HG03175 (cell line): ENCODE measurements around the gene HDAC9.
A peak's percentile ranks its signal among the peaks of the same experiment; 100 is the strongest.

Experiments
- ATAC-seq: cut with Tn5 transposase; IDR thresholded peaks from one replicate; pipeline ENCODE4 v1.9.1; 2021; ENCODE audit warnings: mild to moderate bottlenecking, moderate library complexity; ENCODE audit not compliant: unreplicated experiment

Gene HDAC9

DNA sequence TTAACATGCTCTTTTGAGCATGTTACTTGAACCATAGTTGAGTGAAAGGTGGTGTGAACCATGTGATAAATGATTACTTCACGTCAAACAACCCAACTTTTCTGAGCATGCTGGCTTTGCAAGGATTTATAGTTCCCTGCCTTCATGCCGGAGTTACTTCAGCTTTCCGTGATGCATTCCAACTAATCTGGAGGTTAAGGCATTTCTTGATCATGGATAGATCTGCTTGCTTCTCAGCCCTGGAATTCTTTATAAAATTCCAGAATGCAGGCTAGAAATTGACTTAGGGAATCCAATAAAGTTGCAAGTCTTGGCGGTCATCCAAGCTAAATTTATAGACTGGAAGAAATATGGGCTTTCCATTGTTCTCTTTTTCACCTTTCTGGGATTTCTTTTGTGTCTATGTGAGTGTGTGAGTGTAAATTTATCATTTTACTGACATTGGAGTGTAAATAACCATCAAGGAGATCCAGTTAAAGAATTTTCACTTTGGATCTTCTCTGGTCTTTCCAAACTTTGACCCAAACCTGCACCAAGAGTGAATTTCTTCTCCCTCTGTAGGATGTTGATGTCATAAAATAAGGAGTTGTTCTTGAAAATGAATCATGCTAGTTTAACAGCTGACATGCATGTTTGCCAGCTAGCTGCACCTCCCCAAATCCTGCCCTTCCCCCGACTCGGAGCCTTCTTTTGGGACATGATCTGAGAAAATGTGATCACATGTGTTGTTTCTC lies 332.9 kb downstream of the HDAC9 start:
- ATAC-seq = no peak

DNA sequence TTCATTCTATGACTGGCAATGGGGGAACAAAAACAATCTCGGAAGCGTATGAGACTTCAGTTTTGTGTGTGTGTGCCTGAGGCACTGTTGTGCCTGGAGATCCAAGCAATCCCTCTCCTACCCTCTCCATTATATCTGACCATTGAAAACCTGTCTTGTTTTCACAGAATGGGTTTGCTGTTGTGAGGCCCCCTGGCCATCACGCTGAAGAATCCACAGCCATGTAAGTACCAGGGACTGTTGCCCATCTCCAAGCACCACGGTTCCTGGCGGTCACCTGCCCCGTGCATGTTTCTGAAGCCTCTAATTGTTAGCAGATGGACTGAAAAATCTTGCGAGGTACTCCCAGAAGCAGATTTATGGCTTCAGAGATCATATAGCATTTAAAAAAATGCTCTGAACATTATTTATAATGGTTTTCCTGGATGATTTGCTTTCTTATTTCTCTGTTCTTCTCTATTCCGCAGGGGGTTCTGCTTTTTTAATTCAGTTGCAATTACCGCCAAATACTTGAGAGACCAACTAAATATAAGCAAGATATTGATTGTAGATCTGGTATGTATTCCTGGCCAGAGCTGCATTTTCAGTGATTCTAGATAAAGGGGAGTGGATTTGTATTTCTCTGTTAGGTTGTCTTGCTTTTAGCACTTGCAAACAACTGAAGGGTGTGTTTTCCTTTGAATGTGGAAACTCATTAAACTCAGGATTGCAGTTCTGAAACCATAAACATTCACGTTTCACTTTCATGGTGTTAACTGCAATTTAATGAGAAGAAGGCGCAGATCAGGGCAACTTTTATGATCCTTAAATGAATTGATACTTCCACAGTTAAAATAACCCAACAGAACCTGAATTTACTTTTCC lies 333.7 kb downstream of the HDAC9 start:
- no peak for ATAC-seq

DNA sequence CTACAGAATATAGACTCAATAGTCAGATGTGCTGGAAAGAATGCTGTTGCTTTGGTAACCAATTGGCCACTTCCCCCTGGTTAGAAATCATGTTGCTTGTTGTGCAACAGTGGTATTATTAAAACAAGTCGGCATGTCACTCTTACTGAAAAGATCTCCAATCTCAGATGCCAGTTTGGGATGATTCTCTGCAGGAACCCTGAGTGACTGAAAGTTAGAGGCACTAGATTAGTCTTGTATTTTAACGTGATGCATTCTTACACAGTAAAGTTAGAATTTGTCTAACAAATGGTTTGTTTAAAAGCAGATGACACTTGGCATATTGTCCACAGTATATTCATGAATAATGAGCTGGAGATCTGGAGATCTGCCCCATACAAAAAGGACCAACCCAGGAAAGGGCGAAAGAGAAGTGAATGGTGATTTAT lies 334.3 kb downstream of the HDAC9 start:
- ATAC-seq = no peak

DNA sequence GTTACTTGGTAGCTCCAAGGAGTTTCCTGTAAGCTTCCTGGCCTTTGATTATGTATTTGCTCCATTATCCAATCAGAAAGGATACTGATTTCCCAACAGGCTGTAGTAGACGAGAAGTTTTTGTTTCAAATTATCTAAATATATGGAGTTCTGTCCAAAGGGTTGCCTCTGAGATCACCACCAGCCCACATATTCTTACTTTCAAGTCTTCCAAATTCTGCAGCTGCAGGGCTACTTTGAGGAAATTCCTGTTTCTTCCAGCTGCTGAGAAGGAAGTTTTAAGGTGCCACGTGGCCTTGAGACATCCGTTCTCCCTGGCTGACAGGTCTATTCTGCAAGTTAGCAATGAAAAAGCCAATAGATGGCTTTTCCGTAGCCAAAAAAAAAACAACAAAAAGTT lies 335.9 kb downstream of the HDAC9 start:
- ATAC-seq = no peak

DNA sequence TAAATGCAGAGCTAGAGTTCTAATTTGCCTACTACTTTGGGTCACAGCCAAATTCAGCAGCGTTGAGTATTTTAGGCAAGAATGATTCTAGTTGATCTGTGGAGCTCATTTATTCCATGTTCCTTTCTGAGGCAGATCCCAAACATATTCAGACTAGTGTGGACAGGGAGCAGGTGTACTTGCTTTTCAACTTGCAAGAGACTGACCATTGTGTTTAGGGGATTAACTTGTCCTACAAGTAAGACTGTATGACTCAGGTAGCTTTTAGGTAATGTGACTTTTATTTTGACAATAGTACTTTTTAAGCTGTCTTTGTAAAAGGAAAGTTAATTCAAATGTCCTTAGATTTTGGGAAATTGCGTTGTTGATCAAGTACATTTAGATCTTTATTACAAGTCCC lies 336.4 kb downstream of the HDAC9 start:
- no peak for ATAC-seq

DNA sequence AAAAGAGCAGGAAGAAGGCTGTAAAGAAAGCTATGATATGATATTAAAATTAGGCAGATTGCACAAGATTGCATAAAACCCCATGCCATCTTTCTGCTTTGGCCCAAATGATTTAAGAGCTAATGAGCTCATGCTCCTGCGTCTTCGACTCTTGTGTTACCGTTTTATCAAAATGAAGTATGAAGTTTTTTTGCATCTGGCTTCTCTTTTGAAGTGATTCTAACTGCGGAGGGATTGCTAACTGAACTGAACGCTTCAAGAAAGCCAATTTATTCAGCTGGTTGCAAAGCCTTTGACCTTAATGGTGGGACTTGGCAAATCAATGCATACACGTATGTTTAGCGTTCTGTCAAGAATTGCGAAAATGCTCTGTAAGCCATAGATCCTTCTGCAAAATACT lies 339.0 kb downstream of the HDAC9 start:
- ATAC-seq = no peak

DNA sequence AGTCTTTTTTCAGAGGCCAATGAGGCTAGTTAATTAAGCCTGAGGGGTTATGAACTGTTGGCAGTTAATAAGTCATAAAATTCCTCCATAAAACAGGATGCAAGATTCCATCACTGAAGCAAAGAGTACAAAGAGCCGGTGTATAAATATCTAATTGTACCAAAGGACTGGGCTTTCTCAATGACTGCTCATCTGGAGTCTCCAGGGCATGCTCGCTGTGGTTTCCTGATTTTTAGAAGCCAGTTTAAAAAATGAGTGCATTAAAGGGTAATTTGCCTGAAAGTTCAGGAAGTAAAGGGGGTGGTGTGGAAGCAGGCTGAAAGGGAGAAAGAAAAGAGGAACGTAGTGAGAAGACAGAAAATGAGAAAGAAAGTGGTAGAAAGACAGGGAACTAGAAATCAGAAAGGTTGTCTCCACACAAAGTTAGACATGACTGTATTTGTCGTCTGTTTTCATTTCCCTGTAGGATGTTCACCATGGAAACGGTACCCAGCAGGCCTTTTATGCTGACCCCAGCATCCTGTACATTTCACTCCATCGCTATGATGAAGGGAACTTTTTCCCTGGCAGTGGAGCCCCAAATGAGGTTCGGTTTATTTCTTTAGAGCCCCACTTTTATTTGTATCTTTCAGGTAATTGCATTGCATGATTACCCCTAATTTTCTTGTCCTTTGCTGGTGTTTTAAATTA lies 339.6 kb downstream of the HDAC9 start:
- no peak for ATAC-seq

DNA sequence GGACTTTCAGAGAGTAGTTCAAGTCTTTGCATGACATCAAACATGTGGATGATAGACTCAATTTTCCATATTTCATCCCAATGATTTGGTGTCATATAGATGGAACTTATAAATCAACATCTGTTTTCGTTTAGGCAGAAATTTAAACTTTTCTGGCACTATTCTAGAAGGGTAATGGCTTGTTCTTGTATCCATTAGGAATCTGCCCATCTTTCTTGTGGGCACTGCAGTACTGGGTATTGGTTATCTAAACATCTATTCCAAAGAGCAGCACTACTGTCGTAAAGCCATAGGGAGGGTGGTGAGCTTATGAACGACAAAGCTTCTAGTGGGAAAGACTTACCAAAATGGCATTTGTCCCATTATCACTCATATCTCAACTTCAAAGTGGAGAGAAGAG lies 348.4 kb downstream of the HDAC9 start:
- no peak for ATAC-seq

DNA sequence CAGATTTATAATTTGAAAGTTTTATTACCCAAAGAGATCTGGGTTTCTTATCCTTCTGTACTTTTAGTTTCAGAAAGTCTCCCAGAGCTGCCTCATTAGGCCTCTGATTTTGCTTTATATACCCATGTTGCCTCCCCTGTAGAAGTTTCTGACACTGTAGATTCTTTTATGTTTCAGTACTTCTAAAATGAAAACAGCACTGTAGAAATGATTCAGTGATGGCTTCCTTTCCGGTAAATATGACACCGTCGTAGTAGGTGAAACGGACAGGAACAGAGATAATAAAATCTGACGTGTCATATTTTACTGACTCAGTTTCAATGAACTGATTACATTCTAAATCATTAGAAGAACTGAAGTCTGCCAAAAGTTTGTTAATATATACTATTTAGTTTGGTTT lies 349.2 kb downstream of the HDAC9 start:
- no peak for ATAC-seq

DNA sequence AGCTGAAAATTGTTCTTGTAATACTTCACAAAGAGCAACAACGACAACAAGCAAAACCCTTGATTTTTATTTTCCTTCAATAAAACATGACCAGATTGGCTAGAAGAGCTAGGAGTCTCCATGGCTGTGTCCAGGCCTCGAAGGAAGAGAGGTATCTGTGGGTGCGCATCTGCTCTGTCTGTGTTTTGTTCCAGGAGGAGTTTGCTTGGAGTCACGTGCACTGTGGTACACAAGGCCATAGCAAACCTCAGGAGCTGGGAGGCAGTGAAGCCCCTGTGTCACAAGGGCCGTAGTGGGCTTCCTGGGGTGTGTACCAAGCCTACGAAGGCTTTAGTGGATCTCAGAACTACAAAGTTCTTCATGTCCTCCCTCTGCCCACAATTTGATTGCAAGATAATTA lies 350.2 kb downstream of the HDAC9 start:
- ATAC-seq = no peak

DNA sequence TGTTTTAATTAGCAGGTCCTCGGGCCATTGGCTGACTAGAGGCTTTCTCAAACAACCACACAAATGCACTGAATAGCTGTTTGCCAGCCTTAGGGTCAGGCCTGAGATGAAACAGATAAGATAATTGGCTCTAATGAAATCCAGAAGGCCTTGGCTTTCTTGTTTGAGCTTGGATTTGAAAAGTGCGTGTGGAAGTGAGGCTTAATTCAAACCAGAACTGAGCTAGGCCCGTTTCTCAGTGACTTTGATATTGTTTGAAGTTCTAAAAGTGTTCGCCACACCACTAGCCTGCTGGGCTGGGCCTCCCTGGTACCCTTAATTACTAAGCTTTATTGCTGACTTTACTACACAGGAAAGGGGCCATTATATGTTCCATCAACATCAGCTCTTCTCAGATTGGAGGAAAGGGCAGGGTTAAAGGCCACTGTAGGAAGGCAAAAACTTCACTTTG lies 351.2 kb downstream of the HDAC9 start:
- no peak for ATAC-seq

DNA sequence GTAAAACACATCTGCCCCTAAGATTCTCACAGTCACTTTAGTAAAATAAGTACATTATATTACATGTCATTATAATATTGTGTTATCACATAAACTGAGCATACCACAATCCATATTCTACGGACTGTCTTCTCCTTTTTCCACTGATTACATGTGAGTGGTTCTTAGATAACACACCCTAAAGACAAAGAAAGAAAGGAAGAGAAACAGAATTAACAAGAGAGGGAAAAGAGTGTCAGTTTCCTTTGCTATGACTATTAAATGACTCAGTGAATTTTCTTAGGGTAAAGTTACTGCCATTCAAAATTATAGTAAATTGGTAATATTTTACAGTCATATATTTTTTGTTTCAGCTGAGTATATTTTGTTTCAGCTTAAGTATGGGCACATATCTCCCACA lies 353.6 kb downstream of the HDAC9 start:
- no peak for ATAC-seq

DNA sequence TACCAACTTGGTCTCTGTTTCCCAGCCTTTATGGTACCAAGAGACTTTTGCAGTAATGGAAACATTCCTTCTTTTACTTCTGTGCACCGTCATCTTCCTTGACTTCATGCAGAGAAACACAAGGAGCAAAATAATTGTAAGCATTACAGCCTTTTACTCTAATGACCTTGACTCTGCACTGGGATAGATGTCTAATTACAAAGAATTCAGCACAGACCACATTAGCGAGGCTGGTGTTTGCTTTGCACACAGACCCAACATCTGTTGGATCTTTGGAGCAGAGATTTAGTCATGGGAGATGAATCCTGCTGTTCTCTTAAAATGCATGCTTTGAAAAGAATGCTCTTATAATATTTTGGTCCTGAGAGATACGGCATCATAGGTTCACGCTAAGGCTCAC lies 360.2 kb downstream of the HDAC9 start:
- no peak for ATAC-seq

DNA sequence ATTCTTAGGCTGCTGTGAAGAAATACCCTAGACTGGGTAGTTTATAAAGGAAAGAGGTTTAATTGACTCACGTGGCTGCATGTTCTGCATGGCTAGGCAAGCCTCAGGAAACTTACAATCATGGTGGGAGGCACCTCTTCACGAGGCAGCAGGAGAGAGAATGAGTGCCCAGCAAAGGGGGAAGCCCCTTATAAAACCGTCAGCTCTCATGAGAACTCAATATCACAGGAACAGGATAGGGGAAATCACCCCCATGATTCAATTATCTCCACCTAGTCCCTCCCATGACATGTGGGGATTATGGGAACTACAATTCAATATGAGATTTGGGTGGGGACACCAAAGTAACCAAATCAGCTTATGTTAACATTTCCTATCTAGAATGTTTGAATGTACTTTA lies 362.7 kb downstream of the HDAC9 start:
- no peak for ATAC-seq

DNA sequence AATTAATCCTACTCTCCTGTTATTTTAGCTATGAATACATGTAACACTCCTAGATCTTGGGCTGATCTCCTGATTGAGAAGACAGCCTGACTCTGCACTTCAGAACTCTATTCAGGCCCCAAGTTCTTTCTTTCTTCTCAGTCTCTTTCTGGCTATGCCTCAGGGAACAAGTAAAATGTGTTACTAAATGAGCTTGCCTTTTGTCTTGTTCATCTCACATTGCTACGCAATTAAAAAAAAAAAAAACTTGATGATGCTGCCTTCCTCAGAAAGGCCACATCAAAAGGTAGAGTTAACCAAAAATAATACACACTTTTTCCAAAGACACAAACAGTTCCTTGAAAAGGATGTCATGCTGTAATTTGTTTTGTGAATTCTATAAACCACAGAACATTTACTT lies 363.8 kb downstream of the HDAC9 start:
- ATAC-seq = no peak

DNA sequence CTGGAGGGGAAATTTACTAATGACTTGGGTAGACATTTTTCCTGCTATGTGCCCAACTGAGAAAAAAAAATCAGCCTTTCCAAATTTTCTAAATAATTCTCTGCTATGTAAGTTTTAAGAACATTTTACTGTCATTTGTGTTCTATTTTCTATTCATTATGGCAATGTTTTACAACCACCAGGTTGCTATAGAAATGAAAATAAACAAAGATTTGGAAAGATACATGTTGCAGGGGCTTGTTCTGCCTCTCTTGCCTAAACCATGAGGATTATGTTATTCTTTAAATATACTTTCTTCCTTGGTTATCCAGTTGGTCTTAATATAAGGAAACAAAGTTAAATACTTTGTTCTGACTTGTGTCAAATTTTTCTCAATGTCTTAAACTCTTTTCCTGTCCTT lies 364.7 kb downstream of the HDAC9 start:
- ATAC-seq = no peak

DNA sequence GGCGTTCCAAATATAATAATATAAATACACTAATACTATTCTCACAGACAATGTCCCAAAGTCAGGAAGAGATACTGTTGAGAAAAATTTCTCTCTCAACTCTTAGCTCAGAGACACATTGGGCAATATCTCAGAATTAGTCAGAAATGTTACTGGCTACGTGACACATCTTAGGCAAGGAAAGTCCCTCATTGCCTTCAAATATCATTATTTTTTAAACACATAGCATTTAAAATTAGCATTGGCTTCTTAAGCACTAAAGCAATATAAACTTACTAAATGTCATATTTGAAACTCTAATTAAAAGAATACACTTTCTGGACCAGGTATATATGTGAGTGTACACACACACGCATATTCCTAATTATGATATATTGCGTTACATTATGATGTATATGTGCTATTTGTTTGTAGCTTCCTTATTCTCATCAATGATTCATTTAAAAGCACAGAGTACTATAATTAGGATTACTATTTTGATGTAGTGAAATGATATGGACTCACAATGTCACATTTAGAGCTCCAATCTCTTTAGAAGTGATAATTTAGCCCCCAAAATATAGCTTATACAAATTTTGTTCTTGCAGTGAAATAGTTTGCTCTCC lies 366.1 kb downstream of the HDAC9 start:
- peak; percentile 47 for ATAC-seq

DNA sequence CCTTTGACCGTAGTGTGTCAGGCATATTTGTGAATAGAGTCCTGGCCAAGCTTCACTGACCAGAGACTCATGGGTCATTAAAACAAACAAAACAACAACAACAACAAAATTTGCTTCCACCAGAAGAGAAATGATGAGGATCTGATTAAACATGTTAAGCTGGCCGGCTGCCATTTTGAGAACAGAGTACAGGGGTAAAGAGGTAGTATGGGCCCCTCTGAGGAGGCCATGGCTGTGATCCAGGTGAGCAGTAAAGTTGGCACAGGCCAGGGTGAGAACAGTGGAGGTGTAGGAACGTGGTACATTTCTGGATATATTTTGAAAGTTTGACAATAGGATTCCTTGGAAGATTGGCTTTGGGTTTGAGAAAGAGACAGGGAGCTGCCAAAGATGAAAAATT lies 369.4 kb downstream of the HDAC9 start:
- no peak for ATAC-seq

DNA sequence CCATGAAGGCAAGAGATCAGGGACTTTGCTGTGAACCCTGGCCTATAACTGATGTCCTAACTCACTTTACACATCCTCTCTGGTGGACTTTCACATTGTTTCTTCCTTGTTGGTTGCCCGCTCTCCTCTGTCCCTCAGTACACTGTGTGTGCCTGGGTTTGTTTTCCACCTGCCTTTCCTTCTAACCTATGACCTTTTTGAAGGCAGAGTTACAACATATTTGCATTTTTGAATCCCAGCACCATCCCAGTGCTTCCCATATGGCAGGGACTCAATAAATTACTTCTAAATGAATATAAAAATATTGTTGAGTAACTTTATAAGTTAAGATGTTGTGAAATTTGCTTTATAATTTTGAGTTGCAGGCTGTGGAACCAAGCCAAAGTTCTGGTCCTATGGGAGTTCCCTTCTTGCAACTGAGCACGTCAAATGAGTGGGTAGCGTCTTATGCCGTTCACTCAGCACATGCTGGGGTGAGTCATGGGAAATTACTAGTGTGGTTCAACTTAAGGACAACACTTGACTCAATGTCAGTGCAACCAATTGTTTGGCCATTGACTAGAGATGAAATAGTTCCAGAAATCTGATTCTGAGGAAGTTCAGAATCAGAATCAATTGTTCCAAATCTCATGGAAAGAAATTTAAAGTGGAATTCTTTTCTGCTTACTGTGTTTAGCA lies 370.9 kb downstream of the HDAC9 start:
- ATAC-seq = no peak

DNA sequence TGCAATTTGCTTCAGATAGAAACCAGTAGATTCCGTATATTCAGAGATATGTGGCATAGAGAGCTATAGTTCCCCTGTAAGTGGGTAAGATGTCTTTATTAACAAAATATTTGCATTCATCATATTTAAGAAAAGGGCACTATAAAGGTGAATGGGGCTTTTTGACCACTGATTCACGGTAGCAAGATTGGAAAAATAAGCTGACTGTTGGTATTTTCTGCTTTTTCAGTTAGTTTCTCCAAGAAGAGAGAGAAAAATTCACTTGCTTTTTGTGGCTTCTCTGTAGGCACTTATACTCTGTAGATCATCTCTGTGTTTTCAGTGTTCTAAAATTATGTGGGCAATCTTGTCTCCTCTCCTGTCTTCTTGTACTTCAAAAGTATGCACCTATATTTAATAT lies 376.8 kb downstream of the HDAC9 start:
- ATAC-seq = no peak
